ENCODE results near the gene FDXACB1. TPM values are rescaled to one million over a fixed set of nuclear protein-coding genes. Genes with fewer than 3 reads are reported as not detected.

Gene FDXACB1
- total RNA-seq (1.4 and 3.3 TPM in 2 replicates), polyA plus RNA-seq (1.1 and 1.3 TPM in 2 replicates), polyA minus RNA-seq (1.1 and 2.0 TPM in 2 replicates), Bru-seq, nascent RNA (percentile 48 among the genes with signal in this experiment), BruChase-seq, experiment 1, labeled RNA remaining after a 6-hour chase (percentile 55 among the genes with signal in this experiment), BruChase-seq, experiment 2, labeled RNA remaining after a 2-hour chase (percentile 68 among the genes with signal in this experiment)
- polyA plus RNA-seq (2011; cell fraction: cytosol; rRNA removed) = 1.3 and 1.4 TPM in 2 replicates
- 1.9 and 2.2 TPM in 2 replicates for polyA plus RNA-seq (2011; cell fraction: nucleus; rRNA removed)
- polyA plus RNA-seq (2012) = 2.2 and 2.9 TPM in 2 replicates
- 1.9 TPM for polyA minus RNA-seq (2011; cell fraction: cytosol; rRNA and poly(A)+ RNA removed)
- 0.77 and 1.5 TPM in 2 replicates for polyA minus RNA-seq (2011; cell fraction: nucleus; rRNA and poly(A)+ RNA removed)
- long read RNA-seq, transcript FDXACB1-201 (5 exons, 2,789 nt) = major isoform, 7 of 13 reads
- long read RNA-seq, partial matches to known transcripts = 1 of 13 reads
- long read RNA-seq, other reads (novel, unspliced or antisense) = 1 of 13 reads

GRCh38 chr11:111878849-111879636, at the start of gene FDXACB1, which contains the start of gene CFAP68:
FDXACB1 (minus strand) TSS chr11:111879165; CDS start chr11:111879132, 33 bp downstream.
CFAP68 (plus strand) TSS chr11:111879541; CDS start chr11:111879561, 20 bp downstream.
- Histone ChIP-seq H3K27ac (ENCODE audit: insufficient read depth, low read depth, low read length) (peak within 1 kb of the TSS; percentile 93), H2AFZ (ENCODE audit: low read depth, low read length) (peak within 1 kb of the TSS; percentile 86), H3K4me2 (ENCODE audit: insufficient read depth, low read length) (peak within 1 kb of the TSS; percentile 92), H3K9me3 (replicated peaks; ENCODE audit: control insufficient read depth, insufficient read depth, low read length) (no peaks in the 10 kb centered on the region), H3K36me3 (ENCODE audit: control insufficient read depth in 2 of 2, extremely low read depth in 1 of 2, insufficient read depth in 2 of 2, low read length in 2 of 2) (no peaks in the 10 kb centered on the region), H3K4me3 (replicated peaks in 1 of 3; ENCODE audit: insufficient read depth in 1 of 3, low read depth in 1 of 3, low read length in 3 of 3) (peak within 1 kb of the TSS; percentile 53 to 84 (median 62)), H3K4me1 (ENCODE audit: control insufficient read depth, extremely low read depth, insufficient read depth, low read length) (peaks cover 21% of the 10 kb centered on the region), H3K9me1 (replicated peaks; ENCODE audit: control insufficient read depth, extremely low read depth, insufficient read depth, low read length) (no peaks in the 10 kb centered on the region), H3K79me2 (ENCODE audit: control insufficient read depth, insufficient read depth, low read length) (no peaks in the 10 kb centered on the region), H3K27me3 (ENCODE audit: control insufficient read depth in 2 of 2, insufficient read depth in 2 of 2, low read length in 2 of 2) (no peaks in the 10 kb centered on the region), H4K20me1 (replicated peaks; ENCODE audit: control insufficient read depth, extremely low read depth, insufficient read depth, low read length) (no peaks in the 10 kb centered on the region), H3K9ac (replicated peaks; ENCODE audit: extremely low read depth, insufficient read depth, low read length) (peak within 1 kb of the TSS; percentile 95)
- BruUV-seq (replicated peaks) = TSS peak; percentile 87
- ChIA-PET POLR2A (no interaction called here), CTCF (interaction anchor here (1.1 to 1.7 kb wide), 2 partner anchors 8 to 103 kb away, joined by 3 to 10 read pairs; partner anchors contain the start of gene ALG9)
- peak; percentile 16 for TF ChIP-seq MAX (IDR thresholded peaks at IDR 0.05; ENCODE audit: insufficient read depth, insufficient read length)
- peak; percentile 27 for TF ChIP-seq FOS (IDR thresholded peaks at IDR 0.05; ENCODE audit: borderline replicate concordance, insufficient read depth, low read length)
- TF ChIP-seq CTCF (IDR thresholded peaks at IDR 0.05; ENCODE audit: extremely low read depth in 1 of 2, insufficient read depth in 1 of 2, low read depth in 1 of 2, low read length in 2 of 2) = peak; percentile 97 to 98
- no peak for TF ChIP-seq GATA2 (IDR thresholded peaks at IDR 0.05; ENCODE audit: insufficient read depth, insufficient read length, low read depth, low read length)
- TF ChIP-seq MYC (IDR thresholded peaks at IDR 0.05; ENCODE audit: low read depth, low read length) = no peak
- peak; percentile 66 for TF ChIP-seq POLR2AphosphoS5 (IDR thresholded peaks at IDR 0.05; ENCODE audit: insufficient read depth, low read depth, low read length)
- TF ChIP-seq EZH2 (IDR thresholded peaks at IDR 0.05; ENCODE audit: borderline replicate concordance, low read depth, low read length, severe bottlenecking) = no peak
- TF ChIP-seq JUN (IDR thresholded peaks at IDR 0.05; ENCODE audit: borderline replicate concordance, insufficient read depth, insufficient read length, low read depth) = peak; percentile 39
- TF ChIP-seq POLR2A (IDR thresholded peaks at IDR 0.05; ENCODE audit: low read depth, low read length) = peak; percentile 69
- FAIRE-seq (peak; percentile 97), DNase-seq (ENCODE audit: low read depth, low spot score) (peak; percentile 98)
- intact Hi-C loops (cut with micrococcal nuclease) (loop anchor here (1.0 to 2.0 kb wide), 13 partner anchors 48 to 401 kb away; partner anchors contain the start of genes BCO2, DIXDC1, DLAT and NKAPD1), dilution Hi-C loops (cut with MboI; ENCODE audit: extremely low pct_ligation_motif_present, low sequenced_read_pairs) (no loop called here)

All from endothelial cell of umbilical vein (primary cell).